ENCODE results near the gene ARSB.
"Not testable (repeated sequence)": the region's sequence is repeated elsewhere in the genome, so short reads cannot be mapped to it uniquely, and the experiment has no call there.

ARSB gene

GRCh38 chr5:78746021-78746770 is 238.9 kb downstream of the ARSB start:
- DNase-seq, result no peak

- no peak for DNase-seq
Observed at GRCh38 chr5:78744951-78745534, 240.1 kb downstream of the ARSB start.

DNA sequence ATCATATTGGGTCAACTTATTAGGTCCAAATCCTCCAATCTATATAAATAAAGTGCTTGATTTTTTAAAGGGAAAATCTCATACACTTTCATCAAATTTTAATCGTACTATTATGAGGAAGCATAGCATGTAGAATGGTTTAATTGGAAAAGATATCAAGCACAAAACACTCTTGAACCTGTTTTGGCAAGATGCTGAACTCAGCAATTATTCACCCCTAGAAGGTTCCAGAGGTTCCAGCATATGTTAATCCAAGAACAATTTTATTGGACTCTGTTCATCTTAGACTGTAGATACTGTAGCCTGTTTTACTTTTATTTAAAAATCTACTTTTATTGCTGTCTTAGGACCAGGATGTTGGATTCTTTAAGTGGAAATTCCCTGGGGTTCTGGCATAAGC is 244.1 kb downstream of the ARSB start:
- no peak for DNase-seq

DNA sequence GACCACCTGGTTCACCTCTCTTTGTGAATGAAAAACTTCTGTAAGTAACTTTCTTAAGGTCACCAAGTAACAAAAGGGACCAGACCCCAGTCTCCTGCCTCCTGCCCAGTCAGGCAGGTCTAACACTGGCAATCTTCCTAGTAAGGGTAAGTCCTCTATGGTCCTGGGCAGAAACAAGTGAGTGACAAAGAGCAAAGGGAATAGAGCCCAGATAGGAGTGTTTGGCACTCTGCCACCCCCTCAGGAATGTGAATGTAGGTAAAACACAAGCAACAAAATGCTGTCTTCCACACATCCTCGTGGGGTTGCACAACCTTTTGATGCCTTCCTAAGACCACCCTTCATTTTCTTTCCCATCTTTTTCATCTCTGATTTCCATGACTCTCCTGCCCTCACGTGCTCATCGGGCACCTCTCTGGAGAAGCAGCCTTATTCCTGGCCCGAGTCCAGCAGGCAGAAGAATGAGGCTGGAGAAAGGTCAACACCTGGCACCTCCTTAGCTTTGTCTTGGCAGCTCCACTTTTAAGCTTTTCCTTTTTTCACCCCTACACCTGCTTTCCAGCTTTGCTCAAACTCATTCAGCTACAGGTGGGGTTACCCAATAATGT is 246.3 kb downstream of the ARSB start:
- no peak for DNase-seq

DNA sequence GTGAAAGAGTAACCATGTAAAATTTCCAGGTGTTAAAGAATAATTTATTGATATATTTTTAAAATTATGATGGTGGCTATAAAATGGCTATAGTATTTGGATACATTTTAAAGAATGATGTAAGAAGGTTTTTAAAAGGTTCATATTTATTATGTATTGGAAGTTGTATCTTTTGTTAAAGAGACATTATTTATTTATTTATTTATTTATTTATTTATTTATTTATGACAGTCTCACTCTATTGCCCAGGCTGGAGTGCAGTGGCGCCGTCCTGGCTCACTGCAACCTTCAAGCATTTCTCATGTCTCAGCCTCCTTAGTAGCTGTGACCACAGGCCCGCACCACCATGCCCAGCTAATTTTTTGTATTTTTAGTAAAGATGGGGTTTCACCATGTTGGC is 247.0 kb downstream of the ARSB start:
- DNase-seq, result no peak

- no peak for DNase-seq
Observed at GRCh38 chr5:78735834-78736463, 249.2 kb downstream of the ARSB start.

- DNase-seq, result no peak
Observed at GRCh38 chr5:78734950-78735349, 250.2 kb downstream of the ARSB start.

- no peak for DNase-seq
Observed at GRCh38 chr5:78734094-78734845, 250.8 kb downstream of the ARSB start.

GRCh38 chr5:78732721-78733120 is 252.4 kb downstream of the ARSB start:
- not testable (repeated sequence) for DNase-seq

DNA sequence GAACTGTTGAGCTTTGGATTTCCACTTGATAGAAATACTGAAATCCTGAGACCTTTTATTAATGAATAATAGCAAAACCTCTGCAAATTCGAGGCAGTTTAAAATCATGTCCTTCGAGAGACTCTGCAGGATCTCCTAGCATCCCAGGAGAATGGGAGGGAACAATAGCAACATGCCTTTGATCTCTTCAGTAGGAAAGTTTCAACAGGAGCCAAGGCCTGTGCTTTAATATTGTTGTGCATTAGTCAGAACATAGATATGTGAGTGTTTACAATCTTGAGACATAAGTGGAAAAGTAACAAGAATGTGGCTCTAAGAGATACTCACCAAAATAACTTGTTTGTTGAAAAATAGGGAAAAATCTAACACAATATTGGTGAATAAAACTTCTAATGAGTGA is 253.2 kb downstream of the ARSB start:
- DNase-seq, result no peak

DNA sequence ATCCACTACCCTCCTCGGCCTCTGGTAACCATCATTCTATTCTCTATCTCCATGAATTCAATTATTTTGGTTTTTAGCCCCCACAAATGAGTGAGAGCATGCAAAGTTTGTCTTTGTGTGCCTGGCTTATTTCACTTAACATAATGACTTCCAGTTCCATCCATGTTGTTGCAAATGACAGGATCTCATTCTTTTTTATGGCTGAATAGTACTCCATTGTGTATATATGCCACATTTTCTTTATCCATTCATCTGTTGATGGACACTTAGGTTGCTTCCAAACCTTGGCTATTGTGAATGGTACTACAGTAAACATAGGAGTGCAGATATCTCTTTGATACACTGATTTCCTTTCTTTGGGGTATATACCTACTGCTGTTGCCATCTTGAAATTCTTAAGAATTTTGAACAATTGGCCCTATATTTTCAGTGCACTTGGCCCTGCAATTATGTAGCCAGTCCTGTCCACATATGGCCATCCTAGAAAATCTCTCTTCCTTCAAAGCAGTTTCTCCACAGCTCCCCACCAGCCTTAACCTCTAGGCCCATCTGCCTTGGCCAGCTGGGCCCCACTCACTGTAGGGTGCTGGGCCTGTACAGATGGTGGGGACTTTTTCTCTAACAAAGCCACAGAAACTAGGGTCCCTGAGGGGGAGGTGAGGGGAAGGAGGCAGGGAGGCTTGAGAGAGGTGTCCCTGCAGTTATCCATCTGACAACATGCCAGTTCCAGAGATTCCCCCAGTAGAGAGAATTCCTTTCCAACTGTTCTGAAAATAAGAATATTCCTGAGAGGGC is 254.6 kb downstream of the ARSB start:
- no peak for DNase-seq

DNA sequence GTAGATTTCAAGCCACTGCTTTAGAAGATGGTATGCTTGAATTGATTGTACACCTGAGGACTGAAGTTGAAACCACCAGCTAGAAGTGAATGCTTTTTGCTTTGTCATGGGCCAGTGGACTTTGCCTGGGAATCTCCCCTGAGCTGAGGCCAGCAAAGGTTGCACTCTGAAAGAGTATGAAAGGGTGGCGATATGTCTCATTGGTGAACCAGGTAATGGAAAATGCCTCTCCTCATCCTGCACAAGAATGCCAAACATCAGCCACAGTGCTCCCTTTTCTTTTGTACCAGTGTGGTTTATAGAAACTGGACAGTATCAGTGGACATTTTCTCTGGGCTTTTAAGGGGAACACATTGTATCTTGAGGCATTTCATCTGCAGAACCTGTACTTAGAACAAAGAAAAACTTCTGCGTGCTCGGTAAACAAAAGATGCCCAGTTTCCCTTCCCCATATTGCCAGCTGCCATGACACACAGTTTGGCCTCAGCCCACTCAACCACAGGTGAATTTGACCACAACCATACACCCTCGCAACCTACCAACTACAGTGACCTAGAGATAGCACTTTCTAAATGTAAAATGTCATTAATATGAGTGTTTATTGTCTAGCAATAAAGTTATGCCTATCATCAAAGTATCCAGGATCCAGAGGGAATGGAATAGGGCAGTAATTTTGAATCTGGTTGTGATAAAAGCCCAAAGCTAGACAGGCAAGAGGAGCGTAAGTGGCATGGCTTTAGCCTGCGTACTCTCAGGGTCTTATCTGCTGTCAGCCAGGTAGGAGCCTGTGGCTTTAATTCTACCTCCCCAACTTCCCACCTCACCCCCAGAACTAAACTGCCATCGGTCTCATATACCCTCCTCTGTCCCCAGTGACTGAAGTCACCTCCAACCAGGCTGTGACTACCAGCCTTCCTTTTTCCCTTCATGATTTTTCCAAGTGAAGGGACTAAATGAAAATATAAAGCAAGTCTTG is 257.0 kb downstream of the ARSB start:
- DNase-seq, result no peak

Measured in stimulated activated CD4-positive, alpha-beta T cell treated with anti-CD3 and anti-CD28 coated beads, Interleukin-4, amount 100 ng/mL, for 1 hour (primary cell).